Calu3 (cell line): ENCODE results near the gene CHSY3. TPM values are rescaled to one million over a fixed set of nuclear protein-coding genes. Genes with fewer than 3 reads are reported as not detected.

ENCODE experiments used
- BruUV-seq: library from RNA; stranded (reverse); fragments of 400-500 nt; replicated peaks from 2 replicates; lab custom pipeline; 2021; lab: Mats Ljungman, UMichigan
- CTCF ChIA-PET: fragments of 300-600 bp; sonication (Branson Sonifier 250); formaldehyde crosslinking; loops from one replicate; lab custom pipeline; 2022; ENCODE audit warnings: antibody characterized with exemption; lab: Charles Lee
- DNase-seq: peaks from one replicate; pipeline ENCODE4 v3.0.0; 2022
- H3K27ac Mint-ChIP-seq: one replicate; pipeline ENCODE4 v1.8.0; 2022; ENCODE audit warnings: mixed read lengths; ENCODE audit not compliant: unreplicated experiment
- H3K27me3 Mint-ChIP-seq: one replicate; pipeline ENCODE4 v1.8.0; 2022; ENCODE audit warnings: mixed read lengths; ENCODE audit not compliant: unreplicated experiment
- H3K36me3 Mint-ChIP-seq: one replicate; pipeline ENCODE4 v1.8.0; 2022; ENCODE audit warnings: mild to moderate bottlenecking, moderate library complexity, mixed read lengths; ENCODE audit not compliant: insufficient read depth, unreplicated experiment
- H3K4me1 Mint-ChIP-seq: one replicate; pipeline ENCODE4 v1.8.0; 2022; ENCODE audit warnings: mild to moderate bottlenecking, low read depth, mixed read lengths; ENCODE audit not compliant: unreplicated experiment
- H3K4me3 Mint-ChIP-seq: one replicate; pipeline ENCODE4 v1.8.0; 2022; ENCODE audit warnings: mild to moderate bottlenecking, low read depth, moderate library complexity, mixed read lengths; ENCODE audit not compliant: unreplicated experiment
- H3K9me3 Mint-ChIP-seq: one replicate; pipeline ENCODE4 v1.8.0; 2022; ENCODE audit warnings: low read depth, mixed read lengths; ENCODE audit not compliant: unreplicated experiment
- CTCF ChIP-seq: fragments of 200-600 bp; IDR thresholded peaks from one replicate; pipeline ENCODE4 v1.8.0; 2022; ENCODE audit warnings: antibody characterized with exemption; ENCODE audit not compliant: unreplicated experiment
- intact Hi-C: fragments of 100-400 bp; cut with micrococcal nuclease; formaldehyde crosslinking; loops from one replicate; pipeline ENCODE4 v1.10.0; 2022; ENCODE audit not compliant: unreplicated experiment
- total RNA-seq: library from RNA; stranded (reverse); gene quantifications from 2 replicates; pipeline ENCODE4 v1.2.3, GENCODE V29; 2022

Gene CHSY3
- total RNA-seq, 1 experiment from 2014 or later, result 1.5 TPM

DNA sequence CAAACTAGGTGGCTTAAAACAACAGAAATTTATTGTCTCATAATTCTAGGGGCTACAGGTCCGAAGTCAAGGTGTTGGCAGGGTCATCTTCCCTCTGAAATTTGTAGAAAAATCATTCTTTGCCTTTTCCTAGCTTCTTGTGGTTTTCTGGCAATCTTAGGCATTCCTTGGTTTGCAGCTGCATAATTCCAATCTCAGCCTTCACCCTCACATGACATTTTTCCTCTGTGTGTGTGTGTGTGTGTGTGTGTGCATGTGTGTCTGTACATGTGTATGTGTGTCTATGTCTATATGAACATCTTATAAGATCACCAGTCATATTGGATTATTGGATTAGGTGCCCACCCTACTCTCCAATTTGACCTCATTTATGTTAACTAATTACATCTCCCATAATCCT lies 330.6 kb downstream of the CHSY3 start:
- Mint-ChIP-seq H3K27me3 (no peaks in the 10 kb centered on the region), H3K9me3 (no peaks in the 10 kb centered on the region), H3K4me3 (no peak overlapping the region), H3K36me3 (no peaks in the 10 kb centered on the region), H3K27ac (no peak overlapping the region), H3K4me1 (no peaks in the 10 kb centered on the region)
- intact Hi-C loops, result no loop called here
- CTCF ChIA-PET, result no interaction called here
- no peak for TF ChIP-seq CTCF
- DNase-seq, result no peak
- no TSS peak for BruUV-seq

Other genes with a start within 250 kb of the CHSY3 start
- not detected in 2 replicates for gene MINAR2, start 156.4 kb upstream of the CHSY3 start, total RNA-seq